Occipital lobe (tissue), 2 donors: Measurements from ENCODE around the gene FAM3B. TPM values are rescaled to one million over a fixed set of nuclear protein-coding genes. Genes with fewer than 3 reads are reported as not detected.

Experiments used
- DNase-seq: peaks from one replicate; lab custom pipeline; 2025; lab: John Stamatoyannopoulos, UW
- total RNA-seq: library from RNA; depleted of rRNA; stranded (reverse); fragments of >200 nt; gene quantifications from one replicate; pipeline ENCODE4 v1.2.3, GENCODE V29; 2014

Gene FAM3B
- total RNA-seq, 1 donor from 2014 or later, result not detected

GRCh38 chr21:41393876-41394465 lies 77.4 kb downstream of the FAM3B start:
- no peak for DNase-seq

- no peak for DNase-seq
Measured at GRCh38 chr21:41396558-41397075, 80.0 kb downstream of the FAM3B start.

- no peak for DNase-seq
Measured at GRCh38 chr21:41397471-41397891, 80.9 kb downstream of the FAM3B start.

- no peak for DNase-seq
Measured at GRCh38 chr21:41398251-41398650, 81.7 kb downstream of the FAM3B start.

GRCh38 chr21:41398831-41399230 lies 82.2 kb downstream of the FAM3B start:
- DNase-seq, result no peak

- no peak for DNase-seq
Measured at GRCh38 chr21:41399246-41399800, 82.7 kb downstream of the FAM3B start.

- DNase-seq, result no peak
Measured at GRCh38 chr21:41402231-41402630, 85.6 kb downstream of the FAM3B start.

- no peak for DNase-seq
Measured at GRCh38 chr21:41402796-41403195, 86.2 kb downstream of the FAM3B start.

- DNase-seq, result no peak
Measured at GRCh38 chr21:41403331-41403730, 86.7 kb downstream of the FAM3B start.

GRCh38 chr21:41403966-41404365 lies 87.4 kb downstream of the FAM3B start:
- DNase-seq, result no peak

- DNase-seq, result no peak
Measured at GRCh38 chr21:41405321-41405720, 88.7 kb downstream of the FAM3B start.

GRCh38 chr21:41406340-41406739 lies 89.7 kb downstream of the FAM3B start:
- no peak for DNase-seq

Other genes starting within 250 kb of the FAM3B start
- 8.6 TPM for gene BACE2, start 148.6 kb upstream of the FAM3B start, total RNA-seq
- gene MX2, start 45.2 kb downstream of the FAM3B start, total RNA-seq, result 0.62 TPM
- gene MX1, start 109.4 kb downstream of the FAM3B start, total RNA-seq, result 12.2 TPM
- gene TMPRSS2, start 191.4 kb downstream of the FAM3B start, total RNA-seq, result not detected